ENCODE data around the gene ATP9B.
"Not testable (repeated sequence)": the region's sequence is repeated elsewhere in the genome, so short reads cannot be mapped to it uniquely, and the experiment has no call there.

Gene ATP9B

GRCh38 chr18:79068341-79068936 lies 755 bp upstream of the ATP9B start:
- peak; percentile 15 for DNase-seq (ENCODE audit: low read depth)
- TF ChIP-seq CTCF (conservative IDR thresholded peaks at IDR 0.05; ENCODE audit: control insufficient read depth, insufficient read depth, low read depth, low read length): no peak
- peak overlapping the region; percentile 36 for H3K4me3 ChIP-seq (ENCODE audit: control insufficient read depth, low read depth, low read length)

GRCh38 chr18:79069717-79070151 lies 540 bp downstream of the ATP9B start:
- DNase-seq (ENCODE audit: low read depth): peak; percentile 10
- peak overlapping the region; percentile 84 for H3K4me3 ChIP-seq (ENCODE audit: control insufficient read depth, low read depth, low read length)
- no peak for TF ChIP-seq CTCF (conservative IDR thresholded peaks at IDR 0.05; ENCODE audit: control insufficient read depth, insufficient read depth, low read depth, low read length)

GRCh38 chr18:79070486-79070885 lies 1.3 kb downstream of the ATP9B start:
- TF ChIP-seq CTCF (conservative IDR thresholded peaks at IDR 0.05; ENCODE audit: control insufficient read depth, insufficient read depth, low read depth, low read length): no peak
- peak; percentile 2 for DNase-seq (ENCODE audit: low read depth)

GRCh38 chr18:79071037-79071436 lies 1.8 kb downstream of the ATP9B start:
- no peak overlapping the region for H3K4me3 ChIP-seq (ENCODE audit: control insufficient read depth, low read depth, low read length)
- no peak for TF ChIP-seq CTCF (conservative IDR thresholded peaks at IDR 0.05; ENCODE audit: control insufficient read depth, insufficient read depth, low read depth, low read length)
- DNase-seq (ENCODE audit: low read depth): no peak

More at GRCh38 chr18:79070486-79070885, 1.3 kb downstream of the ATP9B start:
- peak overlapping the region; percentile 84 for H3K4me3 ChIP-seq (ENCODE audit: control insufficient read depth, low read depth, low read length)

- DNase-seq (ENCODE audit: low read depth): no peak
These were observed 2.5 kb downstream of the ATP9B start for GRCh38 chr18:79071503-79072210.

GRCh38 chr18:79072655-79073054 lies 3.5 kb downstream of the ATP9B start:
- not testable (repeated sequence) for H3K4me3 ChIP-seq (ENCODE audit: control insufficient read depth, low read depth, low read length); DNase-seq (ENCODE audit: low read depth)

More at GRCh38 chr18:79071503-79072210, 2.5 kb downstream of the ATP9B start:
- no peak for TF ChIP-seq CTCF (conservative IDR thresholded peaks at IDR 0.05; ENCODE audit: control insufficient read depth, insufficient read depth, low read depth, low read length)
- no peak overlapping the region for H3K4me3 ChIP-seq (ENCODE audit: control insufficient read depth, low read depth, low read length)

- H3K4me3 ChIP-seq (ENCODE audit: control insufficient read depth, low read depth, low read length): no peak overlapping the region
- no peak for TF ChIP-seq CTCF (conservative IDR thresholded peaks at IDR 0.05; ENCODE audit: control insufficient read depth, insufficient read depth, low read depth, low read length)
- no peak for DNase-seq (ENCODE audit: low read depth)
These were observed 8.0 kb downstream of the ATP9B start for GRCh38 chr18:79077181-79077580.

- not testable (repeated sequence) for DNase-seq (ENCODE audit: low read depth); H3K4me3 ChIP-seq (ENCODE audit: control insufficient read depth, low read depth, low read length)
These were observed 9.6 kb downstream of the ATP9B start for GRCh38 chr18:79078791-79079190.
